BJ (cell line): ENCODE measurements around the gene ARHGEF11. TPM values are rescaled to one million over a fixed set of nuclear protein-coding genes. Genes with fewer than 3 reads are reported as not detected.
A peak's percentile ranks its signal among the peaks of the same experiment; 100 is the strongest.

Experiments
- CTCF ChIA-PET: fragments of 350-600 bp; formaldehyde crosslinking; extraction: SDS; loops from one replicate; lab custom pipeline; 2021; ENCODE audit warnings: antibody characterized with exemption, inconsistent platforms; lab: Yijun Ruan, JAX
- POLR2A ChIA-PET: fragments of 300-600 bp; sonication (Branson Sonifier 250); formaldehyde crosslinking; extraction: SDS; loops from one replicate; lab custom pipeline; 2021; ENCODE audit warnings: antibody characterized with exemption; lab: Charles Lee
- DNase-seq: peaks from one replicate; pipeline ENCODE4 v3.0.0-alpha.2; 2011; ENCODE audit warnings: low read depth
- H3K27me3 ChIP-seq: 2 replicates; pipeline ENCODE4 v1.6.0; 2011; ENCODE audit warnings: low read length; ENCODE audit not compliant: control insufficient read depth, insufficient read depth
- H3K36me3 ChIP-seq: 2 replicates; pipeline ENCODE4 v1.5.1; 2011; ENCODE audit warnings: low read length; ENCODE audit not compliant: control insufficient read depth, insufficient read depth
- H3K4me3 ChIP-seq: 2 replicates; pipeline ENCODE4 v1.5.1; 2011; ENCODE audit warnings: low read depth, mild to moderate bottlenecking, control low read depth, low read length
- CTCF ChIP-seq: IDR thresholded peaks from 2 replicates; pipeline ENCODE4 v1.5.1; 2011; ENCODE audit warnings: low read depth, mild to moderate bottlenecking, control low read depth, inconsistent platforms, low read length, moderate library complexity; ENCODE audit not compliant: insufficient read depth
- polyA plus RNA-seq: library from polyadenylated mRNA; depleted of rRNA; stranded (reverse); fragments of >200 nt; gene quantifications from 2 replicates; pipeline ENCODE4 v1.2.3, GENCODE V29; 2011

ARHGEF11 gene
- polyA plus RNA-seq, 1 experiment: 19.5 TPM

GRCh38 chr1:156910309-156910782 is 135.2 kb downstream of the ARHGEF11 start:
- ChIA-PET POLR2A (no interaction called here), CTCF (interaction anchor here (0.9 to 6.4 kb wide), 2 partner anchors 10 to 29 kb away, joined by 3 to 64 read pairs; no protein-coding TSS in a partner anchor)
- Histone ChIP-seq H3K4me3 (no peak overlapping the region), H3K36me3 (peaks cover 63% of the 10 kb centered on the region), H3K27me3 (no peaks in the 10 kb centered on the region)
- TF ChIP-seq CTCF: peak; percentile 84
- no peak for DNase-seq

DNA sequence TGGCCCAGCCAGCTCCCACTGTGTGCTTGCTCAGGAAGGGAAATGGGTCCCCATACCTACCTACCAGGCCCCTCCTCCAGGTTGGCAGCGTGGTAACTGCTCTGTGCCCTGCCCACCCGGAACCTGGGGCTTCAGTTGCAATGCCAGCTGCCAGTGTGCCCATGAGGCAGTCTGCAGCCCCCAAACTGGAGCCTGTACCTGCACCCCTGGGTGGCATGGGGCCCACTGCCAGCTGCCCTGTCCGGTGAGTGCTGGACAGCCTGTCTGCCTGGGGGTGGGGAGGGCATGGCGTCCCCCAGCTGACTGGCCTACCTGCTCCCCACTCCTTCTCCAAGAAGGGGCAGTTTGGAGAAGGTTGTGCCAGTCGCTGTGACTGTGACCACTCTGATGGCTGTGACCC is 135.9 kb downstream of the ARHGEF11 start:
- TF ChIP-seq CTCF: no peak
- no peak for DNase-seq
- Histone ChIP-seq H3K36me3 (peaks cover 62% of the 10 kb centered on the region), H3K4me3 (no peak overlapping the region), H3K27me3 (no peaks in the 10 kb centered on the region)
- ChIA-PET POLR2A (no interaction called here), CTCF (interaction anchor here (6.4 kb wide), 1 partner anchor 10 kb away, joined by 64 read pairs; no protein-coding TSS in a partner anchor)

GRCh38 chr1:156908955-156909354 is 136.6 kb downstream of the ARHGEF11 start:
- CTCF ChIA-PET: interaction anchor here (0.8 to 6.4 kb wide), 2 partner anchors 9 to 64 kb away, joined by 3 to 64 read pairs; no protein-coding TSS in a partner anchor
- DNase-seq: no peak
- H3K36me3 ChIP-seq: peaks cover 58% of the 10 kb centered on the region
- TF ChIP-seq CTCF: no peak
- H3K27me3 ChIP-seq: no peaks in the 10 kb centered on the region
- POLR2A ChIA-PET: no interaction called here
- no peak overlapping the region for H3K4me3 ChIP-seq

GRCh38 chr1:156908541-156908940 is 137.0 kb downstream of the ARHGEF11 start:
- CTCF ChIA-PET: interaction anchor here (0.8 to 6.4 kb wide), 2 partner anchors 9 to 64 kb away, joined by 3 to 64 read pairs; no protein-coding TSS in a partner anchor
- Histone ChIP-seq H3K4me3 (no peak overlapping the region), H3K36me3 (peaks cover 55% of the 10 kb centered on the region), H3K27me3 (no peaks in the 10 kb centered on the region)
- TF ChIP-seq CTCF: no peak
- POLR2A ChIA-PET: no interaction called here
- DNase-seq: no peak

DNA sequence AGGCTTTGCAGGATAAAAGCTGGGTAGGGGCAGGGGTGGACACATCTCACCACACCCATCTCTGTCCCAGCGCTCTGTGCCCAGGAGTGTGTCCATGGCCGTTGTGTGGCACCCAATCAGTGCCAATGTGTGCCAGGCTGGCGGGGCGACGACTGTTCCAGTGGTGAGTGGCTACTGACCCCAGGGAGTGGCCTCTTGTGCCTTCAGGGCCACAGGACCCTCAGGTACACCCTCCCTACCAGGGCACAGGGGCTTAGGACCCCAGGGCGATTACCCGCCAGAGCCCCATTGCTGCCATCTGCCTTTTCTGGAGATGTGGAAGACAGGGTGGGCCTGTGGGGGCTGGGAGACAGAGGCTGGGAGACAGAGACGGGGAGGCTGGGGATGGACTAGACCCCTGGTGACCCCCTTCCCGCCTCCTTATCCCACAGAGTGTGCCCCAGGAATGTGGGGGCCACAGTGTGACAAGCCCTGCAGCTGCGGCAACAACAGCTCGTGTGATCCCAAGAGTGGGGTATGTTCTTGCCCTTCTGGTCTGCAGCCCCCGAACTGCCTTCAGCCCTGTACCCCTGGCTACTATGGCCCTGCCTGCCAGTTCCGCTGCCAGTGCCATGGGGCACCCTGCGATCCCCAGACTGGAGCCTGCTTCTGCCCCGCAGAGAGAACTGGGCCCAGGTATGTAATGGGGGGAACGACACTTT is 139.2 kb downstream of the ARHGEF11 start:
- no peak for TF ChIP-seq CTCF
- no peak for DNase-seq
- ChIA-PET POLR2A (no interaction called here), CTCF (no interaction called here)
- H3K36me3 ChIP-seq: peaks cover 48% of the 10 kb centered on the region
- H3K4me3 ChIP-seq: no peak overlapping the region
- H3K27me3 ChIP-seq: no peaks in the 10 kb centered on the region
